Kidney (tissue), 14 donors: ENCODE data around the gene SPEM1. TPM values are rescaled to one million over a fixed set of nuclear protein-coding genes. Genes with fewer than 3 reads are reported as not detected.

Experiments used
- DNase-seq, 5 donors: peaks; one replicate each; pipeline ENCODE4 v3.0.0-alpha.2; 2013 to 2020
- FAIRE-seq: peaks from 2 replicates; lab custom pipeline; 2012; peaks lifted over from hg19 to GRCh38; lab: Jason Lieb, UNC
- H3K27ac ChIP-seq, 2 donors: one replicate each; pipeline ENCODE4 v1.7.0; 2013; ENCODE audit warnings: low read depth in 2 of 2, low read length in 2 of 2, inconsistent platforms in 1 of 2
- H3K27me3 ChIP-seq: one replicate; pipeline ENCODE4 v1.7.1; 2013; ENCODE audit warnings: low read length, inconsistent platforms; ENCODE audit not compliant: control insufficient read depth, insufficient read depth
- H3K36me3 ChIP-seq, 3 donors: one replicate each; pipeline versions ENCODE4 v1.7.0 to v1.7.1; 2013; ENCODE audit warnings: low read length in 3 of 3, control low read depth in 1 of 3, inconsistent platforms in 1 of 3; ENCODE audit not compliant: insufficient read depth in 3 of 3, control insufficient read depth in 2 of 3
- H3K4me1 ChIP-seq, 3 donors: one replicate each; pipeline versions ENCODE4 v1.7.0 to v1.7.1; 2013; ENCODE audit warnings: low read length in 3 of 3, inconsistent platforms in 1 of 3, low read depth in 1 of 3; ENCODE audit not compliant: control insufficient read depth in 2 of 3, insufficient read depth in 2 of 3
- H3K4me3 ChIP-seq, 3 donors: one replicate each; pipeline versions ENCODE4 v1.7.0 to v1.8.1; 2013; ENCODE audit warnings: low read length in 3 of 3, control low read depth in 1 of 3, inconsistent platforms in 1 of 3
- H3K9ac ChIP-seq, 3 donors: one replicate each; pipeline versions ENCODE4 v1.7.0 to v1.7.1; 2013; ENCODE audit warnings: low read length in 3 of 3, control low read depth in 1 of 3, inconsistent platforms in 1 of 3
- H3K9me3 ChIP-seq, 3 donors: one replicate each; pipeline versions ENCODE4 v1.7.0 to v1.7.1; 2013; ENCODE audit warnings: low read length in 3 of 3, control low read depth in 1 of 3, inconsistent platforms in 1 of 3; ENCODE audit not compliant: control insufficient read depth in 2 of 3, insufficient read depth in 1 of 3
- intact Hi-C: fragments of 100-400 bp; cut with DNase I; formaldehyde crosslinking; loops from one replicate; pipeline ENCODE4 v1.11.1; 2022
- polyA plus RNA-seq: library from polyadenylated mRNA; stranded (reverse); fragments of 350-450 nt; fragmentation: Illumina TruSeq; extraction: RNeasy Lipid Tissue Mini Kit (QIAGEN cat#74804); gene quantifications from one replicate; pipeline ENCODE4 v1.2.3, GENCODE V29; 2014; ENCODE audit warnings: low read depth, low replicate concordance; ENCODE audit not compliant: insufficient read depth
- total RNA-seq: library from RNA; stranded (reverse); fragmentation: NEBNext Ultra II Directional; extraction: Animal tissue kit (Norgen Biotek cat#: 25700); gene quantifications from one replicate; pipeline ENCODE4 v1.2.1, GENCODE V29; 2021
- TF ChIP-seq, protein P1 (sequence below): IDR thresholded peaks from 3 replicates; pipeline ENCODE4 v1.5.1; 2012; ENCODE audit warnings: mild to moderate bottlenecking, moderate library complexity, borderline replicate concordance; ENCODE audit not compliant: insufficient read depth; ENCODE audit errors: extremely low read depth
- donor health status: control.
- donor health status: control.
- donor health status: control.
- donor health status: control.
- donor health status: control.
- donor health status: DM: yes; HTN: yes; CAD: no.
- donor health status: Normal renal cell carcinoma (clear cell type).

The SPEM1 gene
- total and polyA plus RNA-seq, 2 donors from 2014 or later, result not detected

DNA sequence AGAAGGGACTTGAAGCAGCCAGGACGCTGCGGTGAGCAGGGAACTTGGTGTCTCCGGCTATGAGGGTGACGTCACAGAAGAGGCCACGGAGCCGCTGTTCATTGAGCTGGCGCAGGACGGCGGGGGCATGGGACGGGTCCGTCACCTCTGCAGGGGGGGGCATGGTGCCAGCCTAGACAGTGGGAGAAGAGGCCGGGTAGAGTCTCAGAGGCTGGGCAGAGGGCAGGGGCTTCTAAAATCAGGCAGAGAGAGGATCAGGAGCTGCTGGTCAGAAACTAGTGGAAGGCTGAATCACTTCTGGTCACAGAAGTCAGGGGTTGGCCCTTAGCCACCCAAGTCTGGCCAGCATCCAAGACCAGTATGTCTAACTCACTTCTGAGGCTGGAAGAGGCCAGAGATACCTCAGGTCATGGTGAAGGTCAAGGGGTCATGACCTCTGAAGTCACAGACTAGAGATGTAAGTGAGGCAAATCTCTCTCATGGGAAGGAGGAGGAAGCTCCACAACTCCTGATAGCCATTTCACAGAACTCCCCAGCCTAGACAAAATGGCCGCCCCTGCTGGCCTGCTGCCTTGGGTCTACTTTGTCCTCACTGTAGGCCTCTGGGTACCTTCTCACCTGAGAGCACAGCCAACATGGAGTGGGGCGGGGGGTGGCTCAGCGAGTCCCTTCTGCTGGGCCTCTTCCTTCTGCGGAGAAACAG lies 46.7 kb downstream of the SPEM1 start:
- DNase-seq, result peak in 2 of 5 donors; percentile 40 to 94
- Histone ChIP-seq H3K27me3 (no peaks in the 10 kb centered on the region), H3K36me3 (peaks cover 0 to 9% (median 5%) of the 10 kb centered on the region in 3 donors), H3K4me1 (peaks cover 0 to 6% (median 4%) of the 10 kb centered on the region in 3 donors), H3K9me3 (no peaks in the 10 kb centered on the region), H3K4me3 (no peak overlapping the region), H3K9ac (no peak overlapping the region), H3K27ac (peak overlapping the region; percentile 55 to 72)
- FAIRE-seq, result no peak
- TF ChIP-seq, protein P1, sequence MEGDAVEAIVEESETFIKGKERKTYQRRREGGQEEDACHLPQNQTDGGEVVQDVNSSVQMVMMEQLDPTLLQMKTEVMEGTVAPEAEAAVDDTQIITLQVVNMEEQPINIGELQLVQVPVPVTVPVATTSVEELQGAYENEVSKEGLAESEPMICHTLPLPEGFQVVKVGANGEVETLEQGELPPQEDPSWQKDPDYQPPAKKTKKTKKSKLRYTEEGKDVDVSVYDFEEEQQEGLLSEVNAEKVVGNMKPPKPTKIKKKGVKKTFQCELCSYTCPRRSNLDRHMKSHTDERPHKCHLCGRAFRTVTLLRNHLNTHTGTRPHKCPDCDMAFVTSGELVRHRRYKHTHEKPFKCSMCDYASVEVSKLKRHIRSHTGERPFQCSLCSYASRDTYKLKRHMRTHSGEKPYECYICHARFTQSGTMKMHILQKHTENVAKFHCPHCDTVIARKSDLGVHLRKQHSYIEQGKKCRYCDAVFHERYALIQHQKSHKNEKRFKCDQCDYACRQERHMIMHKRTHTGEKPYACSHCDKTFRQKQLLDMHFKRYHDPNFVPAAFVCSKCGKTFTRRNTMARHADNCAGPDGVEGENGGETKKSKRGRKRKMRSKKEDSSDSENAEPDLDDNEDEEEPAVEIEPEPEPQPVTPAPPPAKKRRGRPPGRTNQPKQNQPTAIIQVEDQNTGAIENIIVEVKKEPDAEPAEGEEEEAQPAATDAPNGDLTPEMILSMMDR, result no peak
- intact Hi-C loops, result no loop called here

DNA sequence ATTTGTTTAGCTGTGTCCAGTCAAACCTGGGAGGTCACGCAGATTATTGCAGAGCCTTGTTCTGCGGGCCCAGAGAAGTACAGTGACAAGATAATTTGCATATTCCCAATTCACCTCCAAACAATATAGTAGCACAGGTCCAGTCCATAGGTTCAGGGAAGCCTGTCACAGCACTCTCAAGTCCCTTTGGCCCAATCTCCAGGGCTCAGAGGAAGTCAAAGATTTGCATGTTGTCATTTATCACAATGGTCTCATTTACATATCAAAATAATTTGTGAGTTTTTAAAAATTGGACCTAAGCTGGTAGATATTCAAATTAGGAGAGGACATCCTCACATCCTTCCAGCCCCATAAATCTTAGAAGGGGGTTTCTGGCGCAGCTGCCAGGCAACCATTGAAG lies 47.4 kb downstream of the SPEM1 start:
- no peak overlapping the region for H3K4me3 ChIP-seq
- no peak for DNase-seq
- H3K27ac ChIP-seq, result peak overlapping the region; percentile 55 to 65
- no peaks in the 10 kb centered on the region for H3K9me3 ChIP-seq
- no peak overlapping the region for H3K9ac ChIP-seq
- H3K36me3 ChIP-seq, result peaks cover 0 to 9% (median 5%) of the 10 kb centered on the region in 3 donors
- TF ChIP-seq, protein P1, result no peak
- no peaks in the 10 kb centered on the region for H3K27me3 ChIP-seq
- intact Hi-C loops, result no loop called here
- FAIRE-seq, result no peak
- H3K4me1 ChIP-seq, result peaks cover 0 to 6% (median 4%) of the 10 kb centered on the region in 3 donors

DNA sequence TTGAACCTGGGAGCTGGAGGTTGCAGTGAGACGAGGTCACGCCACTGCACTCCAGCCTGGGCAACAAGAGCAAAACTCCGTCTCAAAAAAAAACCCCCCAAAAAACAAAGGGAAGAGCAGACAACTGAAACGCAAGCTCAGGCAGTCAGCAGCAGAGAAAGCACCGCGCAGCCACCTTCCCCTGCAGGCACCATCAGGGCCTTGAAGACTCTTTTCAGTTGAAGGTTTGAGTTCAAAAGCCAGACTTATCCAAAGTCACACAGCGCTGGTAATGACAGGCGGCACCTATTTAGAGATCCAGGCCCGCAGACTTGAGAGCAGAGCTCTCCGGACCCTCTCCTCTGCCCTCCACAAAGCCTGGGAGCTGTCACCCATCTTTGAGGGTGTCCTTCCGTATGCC lies 48.2 kb downstream of the SPEM1 start:
- no peaks in the 10 kb centered on the region for H3K27me3 ChIP-seq
- no peak overlapping the region for H3K9ac ChIP-seq
- intact Hi-C loops, result no loop called here
- FAIRE-seq (no peak), DNase-seq (no peak)
- no peaks in the 10 kb centered on the region for H3K9me3 ChIP-seq
- peaks cover 0 to 6% (median 5%) of the 10 kb centered on the region in 3 donors for H3K36me3 ChIP-seq
- TF ChIP-seq, protein P1, result no peak
- H3K27ac ChIP-seq, result no peak overlapping the region
- peaks cover 0 to 6% (median 4%) of the 10 kb centered on the region in 3 donors for H3K4me1 ChIP-seq
- no peak overlapping the region for H3K4me3 ChIP-seq
